Calu3 (cell line): ENCODE data around the gene TTC12. TPM values are rescaled to one million over a fixed set of nuclear protein-coding genes. Genes with fewer than 3 reads are reported as not detected.

ENCODE experiments used
- BruUV-seq: library from RNA; stranded (reverse); fragments of 400-500 nt; replicated peaks from 2 replicates; lab custom pipeline; 2021; lab: Mats Ljungman, UMichigan
- CTCF ChIA-PET: fragments of 300-600 bp; sonication (Branson Sonifier 250); formaldehyde crosslinking; loops from one replicate; lab custom pipeline; 2022; ENCODE audit warnings: antibody characterized with exemption; lab: Charles Lee
- DNase-seq: peaks from one replicate; pipeline ENCODE4 v3.0.0; 2022
- H3K27ac Mint-ChIP-seq: one replicate; pipeline ENCODE4 v1.8.0; 2022; ENCODE audit warnings: mixed read lengths; ENCODE audit not compliant: unreplicated experiment
- H3K27me3 Mint-ChIP-seq: one replicate; pipeline ENCODE4 v1.8.0; 2022; ENCODE audit warnings: mixed read lengths; ENCODE audit not compliant: unreplicated experiment
- H3K36me3 Mint-ChIP-seq: one replicate; pipeline ENCODE4 v1.8.0; 2022; ENCODE audit warnings: mild to moderate bottlenecking, moderate library complexity, mixed read lengths; ENCODE audit not compliant: insufficient read depth, unreplicated experiment
- H3K4me1 Mint-ChIP-seq: one replicate; pipeline ENCODE4 v1.8.0; 2022; ENCODE audit warnings: mild to moderate bottlenecking, low read depth, mixed read lengths; ENCODE audit not compliant: unreplicated experiment
- H3K4me3 Mint-ChIP-seq: one replicate; pipeline ENCODE4 v1.8.0; 2022; ENCODE audit warnings: mild to moderate bottlenecking, low read depth, moderate library complexity, mixed read lengths; ENCODE audit not compliant: unreplicated experiment
- H3K9me3 Mint-ChIP-seq: one replicate; pipeline ENCODE4 v1.8.0; 2022; ENCODE audit warnings: low read depth, mixed read lengths; ENCODE audit not compliant: unreplicated experiment
- intact Hi-C: fragments of 100-400 bp; cut with micrococcal nuclease; formaldehyde crosslinking; loops from one replicate; pipeline ENCODE4 v1.10.0; 2022; ENCODE audit not compliant: unreplicated experiment
- total RNA-seq: library from RNA; stranded (reverse); gene quantifications from 2 replicates; pipeline ENCODE4 v1.2.3, GENCODE V29; 2022
- TF ChIP-seq, protein P1 (sequence below): fragments of 200-600 bp; IDR thresholded peaks from one replicate; pipeline ENCODE4 v1.8.0; 2022; ENCODE audit warnings: antibody characterized with exemption; ENCODE audit not compliant: unreplicated experiment

TTC12 gene
- total RNA-seq, 1 experiment from 2014 or later = 15.0 TPM

DNA sequence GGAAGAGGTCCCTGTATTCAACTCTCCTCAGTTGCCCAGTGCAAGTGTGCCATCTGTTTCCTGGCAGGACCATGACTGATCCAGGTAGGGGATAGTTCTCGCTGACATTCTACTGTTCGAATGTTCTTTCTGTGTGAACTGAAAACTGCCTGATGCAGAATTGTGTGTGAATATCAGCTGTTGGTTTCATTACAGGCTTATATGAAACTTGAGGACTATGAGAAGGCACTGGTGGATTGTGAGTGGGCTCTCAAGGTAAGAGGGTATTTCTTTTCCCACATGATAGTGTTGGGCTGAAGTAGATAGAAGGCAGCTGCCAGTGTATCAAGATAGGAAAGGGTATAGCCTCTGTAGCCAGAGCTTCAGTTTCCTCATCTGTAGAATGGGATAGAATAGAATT is 15.3 kb downstream of the TTC12 start:
- H3K4me1 Mint-ChIP-seq = no peaks in the 10 kb centered on the region
- TF ChIP-seq, protein P1, sequence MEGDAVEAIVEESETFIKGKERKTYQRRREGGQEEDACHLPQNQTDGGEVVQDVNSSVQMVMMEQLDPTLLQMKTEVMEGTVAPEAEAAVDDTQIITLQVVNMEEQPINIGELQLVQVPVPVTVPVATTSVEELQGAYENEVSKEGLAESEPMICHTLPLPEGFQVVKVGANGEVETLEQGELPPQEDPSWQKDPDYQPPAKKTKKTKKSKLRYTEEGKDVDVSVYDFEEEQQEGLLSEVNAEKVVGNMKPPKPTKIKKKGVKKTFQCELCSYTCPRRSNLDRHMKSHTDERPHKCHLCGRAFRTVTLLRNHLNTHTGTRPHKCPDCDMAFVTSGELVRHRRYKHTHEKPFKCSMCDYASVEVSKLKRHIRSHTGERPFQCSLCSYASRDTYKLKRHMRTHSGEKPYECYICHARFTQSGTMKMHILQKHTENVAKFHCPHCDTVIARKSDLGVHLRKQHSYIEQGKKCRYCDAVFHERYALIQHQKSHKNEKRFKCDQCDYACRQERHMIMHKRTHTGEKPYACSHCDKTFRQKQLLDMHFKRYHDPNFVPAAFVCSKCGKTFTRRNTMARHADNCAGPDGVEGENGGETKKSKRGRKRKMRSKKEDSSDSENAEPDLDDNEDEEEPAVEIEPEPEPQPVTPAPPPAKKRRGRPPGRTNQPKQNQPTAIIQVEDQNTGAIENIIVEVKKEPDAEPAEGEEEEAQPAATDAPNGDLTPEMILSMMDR = no peak
- CTCF ChIA-PET = no interaction called here
- H3K27me3 Mint-ChIP-seq = no peaks in the 10 kb centered on the region
- peaks cover 18% of the 10 kb centered on the region for H3K36me3 Mint-ChIP-seq
- H3K4me3 Mint-ChIP-seq = no peak overlapping the region
- no TSS peak for BruUV-seq
- intact Hi-C loops = no loop called here
- H3K9me3 Mint-ChIP-seq = no peaks in the 10 kb centered on the region
- no peak overlapping the region for H3K27ac Mint-ChIP-seq
- DNase-seq = no peak

DNA sequence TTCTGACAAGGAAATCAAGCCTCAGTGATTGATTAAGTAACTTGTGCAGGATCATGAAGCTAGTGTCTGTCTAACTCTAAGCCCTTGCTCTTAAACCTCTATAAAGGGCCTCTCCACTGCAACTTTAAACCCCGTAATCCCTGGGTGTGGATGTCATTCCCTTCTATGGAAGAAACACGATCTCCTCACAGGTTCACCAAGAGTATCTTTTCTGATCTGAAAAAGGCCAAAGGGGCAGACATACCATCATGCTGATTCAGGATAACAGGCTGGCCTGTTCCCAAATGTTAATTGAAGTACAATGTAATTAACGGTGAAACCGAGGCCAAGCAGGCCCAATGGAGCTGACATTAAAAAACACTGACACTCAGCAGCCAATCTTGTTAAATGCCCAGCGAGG is 17.1 kb downstream of the TTC12 start:
- no peak overlapping the region for H3K4me3 Mint-ChIP-seq
- BruUV-seq = no TSS peak
- no peak for DNase-seq
- no peaks in the 10 kb centered on the region for H3K27me3 Mint-ChIP-seq
- CTCF ChIA-PET = no interaction called here
- intact Hi-C loops = no loop called here
- no peaks in the 10 kb centered on the region for H3K4me1 Mint-ChIP-seq
- no peak overlapping the region for H3K27ac Mint-ChIP-seq
- H3K9me3 Mint-ChIP-seq = no peaks in the 10 kb centered on the region
- TF ChIP-seq, protein P1 = no peak
- peaks cover 18% of the 10 kb centered on the region for H3K36me3 Mint-ChIP-seq

DNA sequence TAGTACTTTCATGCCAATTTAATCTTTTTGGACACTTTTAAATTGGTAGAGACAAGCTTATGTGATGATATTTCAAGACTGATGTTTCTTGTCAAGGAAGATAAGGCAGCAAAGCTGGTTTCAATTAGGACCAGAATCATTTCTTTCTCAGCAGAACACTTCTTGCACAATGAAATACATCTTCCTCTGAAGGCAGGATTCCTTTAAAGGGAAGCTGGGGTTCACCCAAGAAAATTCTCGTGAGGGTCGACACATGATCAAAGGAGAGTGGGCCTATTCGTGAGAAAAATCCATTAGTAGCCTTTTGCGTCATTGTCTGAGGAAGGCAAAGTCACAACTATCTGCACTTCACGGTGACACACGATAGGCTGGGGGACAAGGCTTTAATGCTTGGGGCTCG is 17.6 kb downstream of the TTC12 start:
- no peak for DNase-seq
- BruUV-seq = no TSS peak
- Mint-ChIP-seq H3K4me3 (no peak overlapping the region), H3K27me3 (no peaks in the 10 kb centered on the region), H3K9me3 (no peaks in the 10 kb centered on the region), H3K27ac (no peak overlapping the region), H3K36me3 (peaks cover 18% of the 10 kb centered on the region), H3K4me1 (no peaks in the 10 kb centered on the region)
- TF ChIP-seq, protein P1 = no peak
- CTCF ChIA-PET = no interaction called here
- intact Hi-C loops = no loop called here

DNA sequence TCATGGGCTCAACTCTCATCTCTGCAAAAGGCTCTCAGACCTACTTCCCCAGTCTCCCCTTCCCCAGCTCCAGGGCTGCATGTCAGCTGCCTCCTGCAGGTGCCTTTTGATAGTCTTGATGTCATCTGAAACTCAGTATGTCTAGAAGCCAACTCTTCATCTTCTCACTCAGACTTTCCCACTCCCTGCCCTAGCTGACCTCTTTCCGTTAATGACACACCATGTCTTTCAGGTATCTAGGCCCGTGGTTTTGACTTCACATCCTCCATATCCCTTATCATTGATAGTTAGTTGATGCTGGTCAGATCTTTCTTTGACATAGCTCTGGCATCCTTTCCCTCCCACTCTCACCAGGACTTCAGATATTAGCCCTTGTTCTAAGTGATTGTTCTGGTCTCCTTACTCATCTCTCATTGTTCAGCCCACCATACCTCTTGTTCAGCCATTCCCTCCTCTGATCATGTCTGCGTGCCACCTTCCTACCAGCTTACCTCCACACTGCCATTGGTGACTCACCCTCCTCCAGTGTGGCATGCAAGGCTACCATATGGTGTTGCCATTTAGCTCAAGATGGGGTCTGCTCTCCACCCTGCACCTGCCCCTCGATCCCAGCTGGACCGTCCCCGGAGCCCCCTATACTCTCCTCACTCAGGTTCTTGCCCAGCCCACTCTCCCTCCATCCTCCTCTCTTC is 18.4 kb downstream of the TTC12 start:
- intact Hi-C loops = no loop called here
- Mint-ChIP-seq H3K4me1 (no peaks in the 10 kb centered on the region), H3K27ac (no peak overlapping the region), H3K36me3 (peaks cover 18% of the 10 kb centered on the region), H3K27me3 (no peaks in the 10 kb centered on the region), H3K9me3 (no peaks in the 10 kb centered on the region), H3K4me3 (no peak overlapping the region)
- TF ChIP-seq, protein P1 = no peak
- DNase-seq = no peak
- CTCF ChIA-PET = no interaction called here
- BruUV-seq = no TSS peak
